GM21526 (cell line): ENCODE measurements around the gene MOV10L1.
"Not testable (repeated sequence)": the region's sequence is repeated elsewhere in the genome, so short reads cannot be mapped to it uniquely, and the experiment has no call there.

Source experiments
- ATAC-seq: cut with Tn5 transposase; IDR thresholded peaks from one replicate; pipeline ENCODE4 v1.9.1; 2021; ENCODE audit warnings: moderate library complexity; ENCODE audit not compliant: unreplicated experiment, low FRiP score

Gene MOV10L1

DNA sequence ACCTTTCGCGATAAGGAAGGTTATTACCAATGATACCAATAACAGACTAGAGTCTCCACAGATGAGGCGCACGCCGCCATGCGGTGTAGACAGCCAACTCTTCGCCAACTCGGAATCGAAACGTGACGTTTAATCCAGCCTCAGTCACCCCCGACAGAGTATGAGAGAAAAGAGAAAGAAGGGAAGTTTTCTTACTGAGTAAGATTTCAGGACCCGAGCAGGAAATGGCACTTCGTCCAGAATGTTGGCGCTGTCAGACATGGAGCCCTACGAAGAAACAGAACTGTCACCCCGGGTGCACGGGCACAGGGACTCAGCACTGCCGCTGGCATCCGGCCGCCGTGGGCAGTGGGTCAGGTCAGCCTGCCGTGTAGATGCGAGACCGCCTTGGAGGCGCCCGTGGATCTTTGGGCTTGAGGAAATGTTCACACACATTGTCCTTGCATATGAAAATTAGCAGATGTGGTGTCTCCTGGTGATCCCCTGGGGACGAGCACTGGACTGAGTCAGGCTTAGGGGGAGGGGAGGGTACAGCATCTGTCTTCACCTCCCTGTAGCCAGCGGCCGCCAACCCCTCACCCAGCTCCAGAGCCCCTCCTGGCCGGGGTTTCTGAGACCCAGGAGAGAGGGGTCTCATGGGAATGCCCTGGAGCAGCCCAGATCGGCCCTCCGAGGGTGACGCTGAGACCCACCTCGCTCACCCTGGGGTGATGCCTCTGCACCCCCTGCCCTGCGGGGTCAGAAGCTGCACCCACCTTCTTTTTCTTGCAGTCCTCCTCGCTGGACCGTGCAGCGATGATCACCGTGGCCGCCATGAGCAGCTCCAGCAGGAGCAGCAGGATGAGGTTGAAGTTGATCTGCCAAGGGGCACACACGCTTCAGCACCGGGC is 12.9 kb upstream of the MOV10L1 start:
- ATAC-seq = no peak

GRCh38 chr22:50078246-50078645 is 11.6 kb upstream of the MOV10L1 start:
- no peak for ATAC-seq

GRCh38 chr22:50078761-50079160 is 11.0 kb upstream of the MOV10L1 start:
- no peak for ATAC-seq

DNA sequence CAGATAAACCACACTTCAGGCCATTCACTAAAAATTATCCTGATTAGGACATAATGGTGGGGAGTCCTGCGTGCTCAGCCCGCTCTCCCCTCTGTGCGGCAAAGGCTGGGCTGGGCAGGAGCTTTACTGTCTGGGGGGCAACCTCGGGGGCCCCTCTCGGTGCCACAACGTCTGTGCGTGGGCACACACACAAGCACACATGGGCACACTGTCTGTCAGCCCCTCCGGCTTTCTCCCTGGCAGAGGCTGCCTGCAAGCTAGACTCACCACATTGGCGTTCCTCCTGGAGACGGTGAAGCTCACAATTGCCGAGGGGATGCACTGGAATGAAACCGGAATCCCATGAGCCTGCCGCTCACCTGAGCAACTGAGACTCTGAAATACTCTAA is 9.7 kb upstream of the MOV10L1 start:
- no peak for ATAC-seq

DNA sequence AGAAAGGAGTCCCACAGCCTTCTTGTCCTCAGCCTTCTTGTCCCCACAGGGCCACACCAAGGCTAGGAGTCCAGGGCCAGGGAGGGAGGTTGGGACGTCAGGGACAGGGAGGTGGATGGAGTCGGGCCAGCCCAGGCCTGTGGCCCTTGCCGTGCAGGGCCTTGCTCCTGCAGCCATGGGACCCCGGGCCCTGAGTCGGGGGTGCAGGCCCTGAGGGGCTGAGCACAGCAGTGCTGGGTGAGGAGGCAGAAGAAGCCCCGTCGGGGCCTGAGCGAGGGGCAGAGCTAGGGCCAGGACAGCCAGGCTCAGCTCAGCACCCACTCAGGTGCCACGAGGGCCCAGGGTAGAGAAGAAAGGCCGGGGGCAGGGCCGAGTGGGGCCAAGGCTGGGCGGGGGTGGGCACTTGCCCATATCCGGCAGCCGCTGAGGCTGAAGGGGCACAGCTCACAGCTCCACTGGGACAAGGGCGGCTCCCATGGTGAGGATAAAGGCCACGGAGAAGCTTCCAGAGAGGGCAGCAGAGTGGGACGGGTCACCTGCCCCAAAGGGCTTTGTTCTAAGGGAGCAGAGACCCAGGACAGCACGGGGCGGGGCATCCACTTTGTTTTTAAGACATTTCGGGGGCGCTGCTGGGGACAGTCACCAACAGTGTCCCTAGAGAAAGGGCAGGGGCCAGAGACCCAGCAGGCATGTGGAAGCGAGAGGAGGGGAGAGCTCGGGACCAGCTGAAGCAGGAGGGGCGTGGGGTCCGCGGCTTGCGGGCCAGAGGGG is 8.2 kb upstream of the MOV10L1 start:
- ATAC-seq = no peak

DNA sequence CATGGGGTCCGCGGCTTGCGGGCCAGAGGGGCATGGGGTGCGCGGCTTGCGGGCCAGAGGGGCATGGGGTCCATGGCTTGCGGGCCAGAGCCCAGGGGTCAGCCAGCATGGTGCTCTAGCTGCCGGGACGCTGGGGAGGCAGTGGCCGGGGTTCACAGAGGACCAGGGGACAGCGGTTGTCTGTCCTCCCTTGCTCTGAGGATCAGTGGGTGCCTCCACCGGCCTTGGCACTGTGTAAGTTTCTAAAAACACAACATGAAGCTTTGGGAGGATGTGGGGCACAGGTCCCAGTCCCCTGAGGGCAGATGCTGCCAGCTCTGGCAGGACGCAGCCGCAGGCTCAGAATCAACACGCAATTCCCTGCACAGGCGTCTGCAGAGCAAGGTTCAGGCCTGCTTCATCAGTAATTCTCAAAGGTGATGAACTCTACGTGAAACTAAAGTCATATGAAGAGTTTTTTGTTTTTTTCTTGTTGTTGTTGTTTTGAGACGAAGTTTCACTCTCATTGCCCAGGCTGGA is 7.5 kb upstream of the MOV10L1 start:
- no peak for ATAC-seq

GRCh38 chr22:50082961-50083461 is 6.8 kb upstream of the MOV10L1 start:
- no peak for ATAC-seq

DNA sequence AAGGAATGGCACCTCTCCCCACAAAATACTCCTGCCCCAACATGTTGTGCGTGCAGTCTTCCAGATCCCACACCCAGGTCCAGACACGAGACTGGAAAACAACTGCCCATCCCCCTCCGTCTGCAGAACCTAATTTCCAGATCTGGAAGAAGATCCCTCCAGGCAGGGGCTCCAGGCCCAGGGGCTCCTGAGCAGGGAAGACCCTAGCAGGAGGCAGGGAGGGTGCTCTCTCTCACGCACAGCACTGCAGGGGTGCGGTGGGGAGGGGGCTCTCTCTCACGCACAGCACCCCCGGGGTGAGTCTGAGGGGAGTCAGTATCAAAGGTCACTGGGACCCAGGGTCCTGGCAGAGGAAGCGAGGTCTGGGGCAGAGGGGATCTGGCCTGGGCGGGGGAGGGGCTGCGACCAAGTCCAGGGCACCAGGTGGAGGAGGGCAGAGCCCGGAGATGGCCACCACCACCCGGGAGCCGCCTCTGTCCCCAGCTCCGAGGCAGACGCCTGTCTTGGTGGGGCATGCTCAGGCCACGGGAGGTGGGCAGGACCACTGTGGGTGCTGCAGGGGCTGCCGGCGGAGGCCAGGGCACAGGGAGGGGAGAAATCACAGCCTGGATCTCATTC is 6.2 kb upstream of the MOV10L1 start:
- no peak for ATAC-seq

- no peak for ATAC-seq
Measured at GRCh38 chr22:50084080-50084477, 5.7 kb upstream of the MOV10L1 start.

DNA sequence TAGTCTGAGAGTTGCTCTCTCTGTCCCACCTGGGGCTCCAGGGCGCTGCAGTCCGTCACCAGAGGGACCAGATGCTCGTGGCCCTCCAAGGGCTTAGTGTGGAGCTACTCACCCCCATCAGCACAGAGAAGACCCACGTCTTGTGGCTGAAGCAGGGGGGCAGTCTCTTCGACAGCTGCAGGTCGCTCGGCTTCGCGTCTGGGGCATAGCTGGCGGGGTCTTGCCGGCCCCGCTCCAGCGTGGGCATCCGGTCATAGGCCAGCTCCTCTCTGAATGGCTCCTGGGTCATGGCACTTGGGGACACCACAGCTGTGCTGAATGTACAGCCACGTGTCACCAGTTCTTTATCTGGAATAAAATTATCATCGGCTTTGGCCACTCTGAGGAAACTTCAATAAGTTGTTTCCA is 5.2 kb upstream of the MOV10L1 start:
- ATAC-seq = no peak

GRCh38 chr22:50085211-50085972 is 4.4 kb upstream of the MOV10L1 start, which contains the start of gene MLC1:
Gene MLC1 (minus strand): TSS chr22:50085426. CDS start chr22:50084902, 524 bp downstream.
- no peak for ATAC-seq

GRCh38 chr22:50086526-50086925 is 3.3 kb upstream of the MOV10L1 start:
- no peak for ATAC-seq

- ATAC-seq = not testable (repeated sequence)
Measured at GRCh38 chr22:50086975-50087374, 2.8 kb upstream of the MOV10L1 start.

DNA sequence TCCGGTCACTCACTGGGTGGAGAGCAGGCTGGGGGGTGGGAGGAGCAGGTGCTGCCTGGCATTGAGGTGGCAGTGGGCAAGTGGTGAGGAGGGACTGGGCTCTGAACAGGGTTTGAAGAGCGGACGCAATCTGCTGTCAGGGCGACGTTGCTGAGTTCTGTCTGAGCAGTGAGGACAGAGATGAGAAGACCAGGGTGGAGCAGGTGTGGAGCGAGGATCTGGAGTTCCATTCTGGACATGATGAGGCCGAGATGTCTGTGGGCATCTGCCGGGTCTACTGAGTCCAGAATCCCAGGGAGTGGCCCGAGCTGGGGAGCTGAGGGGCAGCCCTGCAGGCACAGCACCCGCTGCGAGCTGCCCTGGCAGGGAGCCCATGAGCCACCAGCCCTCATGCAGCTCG is 2.2 kb upstream of the MOV10L1 start:
- no peak for ATAC-seq

DNA sequence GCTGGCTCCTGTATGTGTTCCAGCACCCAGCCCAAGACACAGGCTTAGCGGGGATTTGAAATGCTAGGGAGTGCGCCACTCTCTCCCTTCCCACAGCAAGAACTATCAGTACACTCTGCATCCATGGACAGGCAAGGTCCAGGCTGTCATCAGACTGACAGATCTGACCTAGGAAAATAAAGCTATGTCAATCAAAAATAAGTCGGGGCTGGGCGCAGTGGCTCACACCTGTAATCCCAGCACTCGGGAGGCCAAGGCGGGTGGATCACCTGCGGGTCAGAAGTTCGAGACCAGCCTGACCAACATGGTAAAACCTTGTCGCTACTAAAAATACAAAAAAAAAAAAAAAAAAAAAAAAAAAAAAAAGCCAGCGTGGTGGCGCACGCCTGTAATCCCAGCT is 1.7 kb upstream of the MOV10L1 start:
- no peak for ATAC-seq

GRCh38 chr22:50089231-50089630 is 575 bp upstream of the MOV10L1 start:
- no peak for ATAC-seq

- no peak for ATAC-seq
Measured at GRCh38 chr22:50090412-50090714, 557 bp downstream of the MOV10L1 start.

DNA sequence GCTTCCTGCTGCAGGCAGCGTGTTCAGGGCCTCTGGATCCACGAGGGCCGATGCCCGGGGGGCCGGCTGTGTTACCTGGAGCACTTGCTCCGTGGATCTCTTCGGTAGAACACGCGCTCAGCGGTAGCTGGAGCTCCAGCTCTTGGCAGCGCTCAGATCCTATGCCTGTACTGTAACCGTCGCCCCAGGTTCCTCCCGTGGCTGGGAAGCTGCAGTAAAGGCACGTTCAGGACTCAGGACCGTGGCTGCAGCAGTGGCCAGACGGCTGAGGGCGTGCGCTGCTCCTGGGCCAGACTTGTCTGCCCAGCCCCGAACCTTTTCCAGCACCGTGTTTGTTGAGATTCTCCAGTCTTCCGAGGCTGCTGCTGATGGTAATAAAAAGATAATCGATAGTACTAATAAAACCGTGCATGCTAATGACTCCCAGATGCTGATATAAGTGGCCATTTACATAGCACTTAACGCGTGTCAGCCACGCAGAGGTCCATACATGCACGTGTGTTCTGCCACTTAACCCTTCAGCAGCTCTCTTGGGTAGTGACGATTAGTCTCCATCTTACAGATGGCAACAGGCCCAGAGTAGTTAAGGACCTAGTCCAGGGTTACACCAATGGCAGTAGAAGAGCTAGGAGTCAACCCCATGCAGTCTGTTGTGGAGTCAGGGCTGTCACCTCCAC is 1.4 kb downstream of the MOV10L1 start:
- no peak for ATAC-seq

- ATAC-seq = no peak
Measured at GRCh38 chr22:50092342-50092741, 2.5 kb downstream of the MOV10L1 start.

GRCh38 chr22:50098052-50098451 is 8.2 kb downstream of the MOV10L1 start:
- no peak for ATAC-seq
